A673 (cell line): ENCODE results near the gene COMMD10. TPM values are rescaled to one million over a fixed set of nuclear protein-coding genes. Genes with fewer than 3 reads are reported as not detected.

Source experiments
- BruUV-seq: library from RNA; stranded (reverse); fragments of 400-500 nt; replicated peaks from 2 replicates; lab custom pipeline; 2021; lab: Mats Ljungman, UMichigan
- CTCF ChIA-PET: fragments of 300-600 bp; sonication (Branson Sonifier 250); formaldehyde crosslinking; loops from one replicate; lab custom pipeline; 2022; ENCODE audit warnings: antibody characterized with exemption; lab: Charles Lee
- POLR2A ChIA-PET: fragments of 300-600 bp; sonication (Branson Sonifier 250); formaldehyde crosslinking; loops from one replicate; lab custom pipeline; 2022; ENCODE audit warnings: antibody characterized with exemption; ENCODE audit not compliant: low non-redundant PET; lab: Charles Lee
- DNase-seq: peaks from one replicate; pipeline ENCODE4 v3.0.0-alpha.2; 2015; ENCODE audit warnings: low spot score
- H3K27ac ChIP-seq: fragments of 200-600 bp; sonication (generic); 2 replicates; pipeline ENCODE4 v1.5.1; 2016; ENCODE audit warnings: mixed run types, low read depth, mild to moderate bottlenecking, mixed read lengths, antibody characterized with exemption, low read length; ENCODE audit not compliant: poor library complexity, severe bottlenecking
- H3K27me3 ChIP-seq: fragments of 200-600 bp; sonication (generic); replicated peaks from 2 replicates; pipeline ENCODE4 v1.6.1; 2017; ENCODE audit warnings: mixed run types, low read depth, mild to moderate bottlenecking, mixed read lengths, antibody characterized with exemption, low read length; ENCODE audit not compliant: insufficient read depth, poor library complexity
- H3K36me3 ChIP-seq: fragments of 200-600 bp; sonication (generic); 2 replicates; pipeline ENCODE4 v1.6.1; 2016; ENCODE audit warnings: mixed run types, mild to moderate bottlenecking, mixed read lengths, antibody characterized with exemption, low read length; ENCODE audit not compliant: insufficient read depth, poor library complexity, severe bottlenecking
- H3K4me1 ChIP-seq: fragments of 200-600 bp; sonication (generic); 2 replicates; pipeline ENCODE4 v1.6.1; 2017; ENCODE audit warnings: mixed run types, mild to moderate bottlenecking, mixed read lengths, antibody characterized with exemption, low read length; ENCODE audit not compliant: insufficient read depth, poor library complexity, severe bottlenecking
- H3K4me3 ChIP-seq: fragments of 200-600 bp; sonication (generic); 2 replicates; pipeline ENCODE4 v1.5.1; 2016; ENCODE audit warnings: low read depth, mixed run types, mild to moderate bottlenecking, mixed read lengths, low read length; ENCODE audit not compliant: poor library complexity, severe bottlenecking
- H3K9me3 ChIP-seq: fragments of 200-600 bp; sonication (generic); 2 replicates; pipeline ENCODE4 v1.6.1; 2016; ENCODE audit warnings: mixed run types, low read depth, mild to moderate bottlenecking, mixed read lengths, antibody characterized with exemption, low read length; ENCODE audit not compliant: poor library complexity, severe bottlenecking
- EZH2 ChIP-seq: fragments of 200-600 bp; sonication (generic); IDR thresholded peaks from 2 replicates; pipeline ENCODE4 v1.6.1; 2017; ENCODE audit warnings: borderline replicate concordance, low read depth, mild to moderate bottlenecking, mixed read lengths, antibody characterized with exemption, low read length; ENCODE audit not compliant: poor library complexity, severe bottlenecking
- intact Hi-C: fragments of 100-400 bp; cut with micrococcal nuclease; formaldehyde crosslinking; loops from one replicate; pipeline ENCODE4 v1.10.0; 2022; ENCODE audit not compliant: unreplicated experiment
- total RNA-seq: library from RNA; stranded (reverse); gene quantifications from 2 replicates; pipeline ENCODE4 v1.2.3, GENCODE V29; 2021
- TF ChIP-seq, protein P1 (sequence below): fragments of 300-800, 200-600 bp; sonication (generic); conservative IDR thresholded peaks from 2 replicates; pipeline ENCODE4 v1.5.1; 2017; ENCODE audit warnings: low read depth, mild to moderate bottlenecking, antibody characterized with exemption, low read length, moderate library complexity, mixed read lengths

COMMD10 gene
- total RNA-seq, 1 experiment from 2014 or later: 36.5 TPM

GRCh38 chr5:116237917-116238500 lies 153.2 kb downstream of the COMMD10 start:
- Histone ChIP-seq H3K27me3 (no peaks in the 10 kb centered on the region), H3K4me1 (no peaks in the 10 kb centered on the region), H3K9me3 (no peaks in the 10 kb centered on the region), H3K27ac (no peak overlapping the region), H3K36me3 (no peaks in the 10 kb centered on the region), H3K4me3 (no peak overlapping the region)
- CTCF ChIA-PET: no interaction called here
- POLR2A ChIA-PET: no interaction called here
- intact Hi-C loops: no loop called here
- peak; percentile 27 for DNase-seq
- TF ChIP-seq, protein P1, sequence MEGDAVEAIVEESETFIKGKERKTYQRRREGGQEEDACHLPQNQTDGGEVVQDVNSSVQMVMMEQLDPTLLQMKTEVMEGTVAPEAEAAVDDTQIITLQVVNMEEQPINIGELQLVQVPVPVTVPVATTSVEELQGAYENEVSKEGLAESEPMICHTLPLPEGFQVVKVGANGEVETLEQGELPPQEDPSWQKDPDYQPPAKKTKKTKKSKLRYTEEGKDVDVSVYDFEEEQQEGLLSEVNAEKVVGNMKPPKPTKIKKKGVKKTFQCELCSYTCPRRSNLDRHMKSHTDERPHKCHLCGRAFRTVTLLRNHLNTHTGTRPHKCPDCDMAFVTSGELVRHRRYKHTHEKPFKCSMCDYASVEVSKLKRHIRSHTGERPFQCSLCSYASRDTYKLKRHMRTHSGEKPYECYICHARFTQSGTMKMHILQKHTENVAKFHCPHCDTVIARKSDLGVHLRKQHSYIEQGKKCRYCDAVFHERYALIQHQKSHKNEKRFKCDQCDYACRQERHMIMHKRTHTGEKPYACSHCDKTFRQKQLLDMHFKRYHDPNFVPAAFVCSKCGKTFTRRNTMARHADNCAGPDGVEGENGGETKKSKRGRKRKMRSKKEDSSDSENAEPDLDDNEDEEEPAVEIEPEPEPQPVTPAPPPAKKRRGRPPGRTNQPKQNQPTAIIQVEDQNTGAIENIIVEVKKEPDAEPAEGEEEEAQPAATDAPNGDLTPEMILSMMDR: peak; percentile 34; the same call in 1 of the 2 replicates
- TF ChIP-seq EZH2: no peak
- no TSS peak for BruUV-seq

DNA sequence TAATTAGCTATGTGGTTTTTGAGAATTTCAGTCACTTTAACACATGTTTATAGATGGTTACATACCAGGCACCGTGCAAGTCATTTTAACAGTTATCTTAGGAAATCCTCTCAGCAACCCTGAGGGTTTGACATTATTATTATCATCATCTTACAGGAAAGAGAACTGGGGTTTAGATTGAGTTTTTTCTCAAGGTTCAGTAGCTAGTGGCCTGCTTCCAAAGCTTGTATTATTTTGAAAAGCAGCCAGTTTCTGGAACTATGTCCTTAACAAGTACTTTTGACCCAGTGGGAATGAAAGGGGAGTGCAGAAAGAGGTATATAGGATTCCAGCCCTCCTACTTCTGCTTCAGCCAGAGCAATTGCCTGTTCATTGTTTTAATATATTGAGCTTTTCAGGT lies 157.5 kb downstream of the COMMD10 start:
- CTCF ChIA-PET: no interaction called here
- POLR2A ChIA-PET: no interaction called here
- Histone ChIP-seq H3K9me3 (peaks cover 11% of the 10 kb centered on the region), H3K4me3 (no peak overlapping the region), H3K36me3 (no peaks in the 10 kb centered on the region), H3K27ac (no peak overlapping the region), H3K27me3 (no peaks in the 10 kb centered on the region), H3K4me1 (no peaks in the 10 kb centered on the region)
- intact Hi-C loops: no loop called here
- TF ChIP-seq EZH2: no peak
- TF ChIP-seq, protein P1: no peak
- no peak for DNase-seq
- no TSS peak for BruUV-seq

DNA sequence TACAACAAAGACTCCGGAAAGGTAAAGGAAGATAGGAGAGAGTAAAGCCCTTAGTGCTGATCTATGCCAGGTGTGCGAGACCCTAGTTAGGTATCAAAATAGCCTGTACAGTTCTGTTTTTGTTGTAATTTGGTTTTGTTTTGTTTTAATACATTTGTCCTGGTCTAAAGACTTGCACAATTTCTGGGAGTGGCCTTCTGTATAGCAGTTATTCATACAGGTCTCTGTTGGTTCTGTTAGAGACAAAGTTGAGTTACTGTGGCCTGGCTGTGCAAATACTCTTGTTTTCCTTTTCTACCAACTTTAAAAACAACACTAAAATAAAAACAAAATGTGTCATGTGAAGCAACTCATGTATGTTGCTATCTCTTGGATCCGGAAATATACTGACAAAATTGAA lies 163.6 kb downstream of the COMMD10 start:
- TF ChIP-seq EZH2: no peak
- TF ChIP-seq, protein P1: no peak
- CTCF ChIA-PET: no interaction called here

More for the DNA sequence above, 163.6 kb downstream of the COMMD10 start:
- no peaks in the 10 kb centered on the region for H3K27me3 ChIP-seq
- no peak overlapping the region for H3K4me3 ChIP-seq
- POLR2A ChIA-PET: no interaction called here
- no TSS peak for BruUV-seq
- no peak for DNase-seq
- intact Hi-C loops: no loop called here
- H3K27ac ChIP-seq: no peak overlapping the region
- no peaks in the 10 kb centered on the region for H3K4me1 ChIP-seq
- no peaks in the 10 kb centered on the region for H3K36me3 ChIP-seq
- peaks cover 11% of the 10 kb centered on the region for H3K9me3 ChIP-seq
